Neural crest cell (in vitro differentiated cells): Measurements from ENCODE around the gene FOXP4. TPM values are rescaled to one million over a fixed set of nuclear protein-coding genes. Genes with fewer than 3 reads are reported as not detected.

Source experiments
- DNase-seq: peaks from one replicate; pipeline ENCODE4 v3.0.0; 2021; ENCODE audit warnings: low read depth, mixed read lengths, low spot score
- H3K27ac Mint-ChIP-seq: one replicate; pipeline ENCODE4 v1.8.0; 2021; ENCODE audit warnings: mild to moderate bottlenecking, mixed read lengths; ENCODE audit not compliant: unreplicated experiment
- H3K27me3 Mint-ChIP-seq: 2 replicates; pipeline ENCODE4 v1.8.0; 2021; ENCODE audit warnings: low read depth, mild to moderate bottlenecking, mixed read lengths
- H3K36me3 Mint-ChIP-seq: 2 replicates; pipeline ENCODE4 v1.8.0; 2021; ENCODE audit warnings: low read depth, mild to moderate bottlenecking, mixed read lengths
- H3K4me1 Mint-ChIP-seq: 2 replicates; pipeline ENCODE4 v1.8.0; 2021; ENCODE audit warnings: mixed read lengths
- H3K4me3 Mint-ChIP-seq: one replicate; pipeline ENCODE4 v1.8.0; 2021; ENCODE audit warnings: mild to moderate bottlenecking, mixed read lengths
- H3K9me3 Mint-ChIP-seq: 2 replicates; pipeline ENCODE4 v1.8.0; 2021; ENCODE audit warnings: mixed read lengths
- total RNA-seq: library from RNA; stranded (reverse); gene quantifications from 2 replicates; pipeline ENCODE4 v1.2.1, GENCODE V29; 2021
- TF ChIP-seq, protein P1 (sequence below): fragments of 200-600 bp; sonication (generic); conservative IDR thresholded peaks from 2 replicates; pipeline ENCODE4 v1.5.0; 2021; ENCODE audit warnings: antibody characterized with exemption, mild to moderate bottlenecking

Gene FOXP4
- total RNA-seq, 1 donor from 2014 or later = 57.9 TPM

DNA sequence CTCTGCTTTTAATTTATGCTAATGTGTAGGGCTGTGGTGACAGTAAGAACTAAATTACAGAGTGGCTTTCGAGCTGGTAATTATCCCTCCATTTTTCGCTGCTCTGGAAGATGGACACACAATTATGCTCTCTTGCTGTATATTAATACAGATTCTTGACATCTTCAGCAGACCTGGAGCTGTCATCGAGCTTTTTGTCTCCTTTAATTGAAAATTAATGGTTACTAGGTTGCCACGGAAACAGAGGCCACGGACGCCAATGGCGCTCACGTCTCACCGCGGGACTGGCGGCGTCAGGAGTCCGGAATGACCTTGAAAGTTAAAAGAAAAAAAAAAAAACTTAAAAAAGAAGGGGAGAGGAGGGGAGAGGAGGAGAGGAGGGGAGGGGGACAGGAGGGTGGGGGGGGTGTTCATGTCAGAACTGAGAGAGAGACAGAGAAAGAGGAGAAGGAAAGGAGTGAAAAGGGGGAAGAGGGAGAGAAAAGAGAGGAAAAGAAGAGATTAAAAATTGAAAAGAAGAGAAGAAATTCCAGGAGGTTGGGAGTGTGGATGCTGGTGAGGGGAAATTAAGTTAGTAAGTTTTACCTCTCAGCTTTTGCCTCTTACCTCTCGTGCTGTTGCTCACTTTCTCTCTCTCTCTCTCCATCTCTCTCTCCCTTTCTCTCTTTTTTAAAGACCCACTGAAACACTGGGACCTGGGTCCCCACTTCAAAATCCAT, 22.1 kb upstream of the FOXP4 start:
- Mint-ChIP-seq H3K36me3 (no peaks in the 10 kb centered on the region), H3K9me3 (no peaks in the 10 kb centered on the region), H3K27me3 (peaks cover 62% of the 10 kb centered on the region), H3K4me1 (peaks cover 34% of the 10 kb centered on the region), H3K27ac (no peak overlapping the region), H3K4me3 (no peak overlapping the region)
- DNase-seq = no peak
- TF ChIP-seq, protein P1, sequence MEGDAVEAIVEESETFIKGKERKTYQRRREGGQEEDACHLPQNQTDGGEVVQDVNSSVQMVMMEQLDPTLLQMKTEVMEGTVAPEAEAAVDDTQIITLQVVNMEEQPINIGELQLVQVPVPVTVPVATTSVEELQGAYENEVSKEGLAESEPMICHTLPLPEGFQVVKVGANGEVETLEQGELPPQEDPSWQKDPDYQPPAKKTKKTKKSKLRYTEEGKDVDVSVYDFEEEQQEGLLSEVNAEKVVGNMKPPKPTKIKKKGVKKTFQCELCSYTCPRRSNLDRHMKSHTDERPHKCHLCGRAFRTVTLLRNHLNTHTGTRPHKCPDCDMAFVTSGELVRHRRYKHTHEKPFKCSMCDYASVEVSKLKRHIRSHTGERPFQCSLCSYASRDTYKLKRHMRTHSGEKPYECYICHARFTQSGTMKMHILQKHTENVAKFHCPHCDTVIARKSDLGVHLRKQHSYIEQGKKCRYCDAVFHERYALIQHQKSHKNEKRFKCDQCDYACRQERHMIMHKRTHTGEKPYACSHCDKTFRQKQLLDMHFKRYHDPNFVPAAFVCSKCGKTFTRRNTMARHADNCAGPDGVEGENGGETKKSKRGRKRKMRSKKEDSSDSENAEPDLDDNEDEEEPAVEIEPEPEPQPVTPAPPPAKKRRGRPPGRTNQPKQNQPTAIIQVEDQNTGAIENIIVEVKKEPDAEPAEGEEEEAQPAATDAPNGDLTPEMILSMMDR = no peak

DNA sequence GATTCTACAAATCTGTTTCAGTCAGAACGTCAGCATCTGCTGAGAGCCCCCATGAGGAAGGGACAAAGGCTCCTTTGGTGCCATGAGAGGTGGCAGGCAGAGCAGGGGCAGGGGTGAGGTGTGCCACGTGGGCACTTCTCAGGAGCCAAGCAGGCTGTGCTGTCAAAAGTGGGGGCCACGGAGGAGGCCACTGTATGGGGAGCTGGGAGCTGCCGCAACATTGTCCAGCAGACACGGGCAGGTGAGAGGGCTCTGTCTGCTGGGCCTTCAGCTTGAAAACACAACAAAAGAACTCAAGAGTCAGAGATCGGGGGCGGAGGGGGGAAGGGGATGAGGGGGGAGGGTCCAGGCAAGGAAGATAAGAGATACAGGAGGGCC, 21.6 kb upstream of the FOXP4 start:
- Mint-ChIP-seq H3K4me3 (no peak overlapping the region), H3K36me3 (no peaks in the 10 kb centered on the region), H3K27me3 (peaks cover 62% of the 10 kb centered on the region), H3K27ac (no peak overlapping the region), H3K9me3 (no peaks in the 10 kb centered on the region), H3K4me1 (peaks cover 36% of the 10 kb centered on the region)
- TF ChIP-seq, protein P1 = no peak
- DNase-seq = no peak

DNA sequence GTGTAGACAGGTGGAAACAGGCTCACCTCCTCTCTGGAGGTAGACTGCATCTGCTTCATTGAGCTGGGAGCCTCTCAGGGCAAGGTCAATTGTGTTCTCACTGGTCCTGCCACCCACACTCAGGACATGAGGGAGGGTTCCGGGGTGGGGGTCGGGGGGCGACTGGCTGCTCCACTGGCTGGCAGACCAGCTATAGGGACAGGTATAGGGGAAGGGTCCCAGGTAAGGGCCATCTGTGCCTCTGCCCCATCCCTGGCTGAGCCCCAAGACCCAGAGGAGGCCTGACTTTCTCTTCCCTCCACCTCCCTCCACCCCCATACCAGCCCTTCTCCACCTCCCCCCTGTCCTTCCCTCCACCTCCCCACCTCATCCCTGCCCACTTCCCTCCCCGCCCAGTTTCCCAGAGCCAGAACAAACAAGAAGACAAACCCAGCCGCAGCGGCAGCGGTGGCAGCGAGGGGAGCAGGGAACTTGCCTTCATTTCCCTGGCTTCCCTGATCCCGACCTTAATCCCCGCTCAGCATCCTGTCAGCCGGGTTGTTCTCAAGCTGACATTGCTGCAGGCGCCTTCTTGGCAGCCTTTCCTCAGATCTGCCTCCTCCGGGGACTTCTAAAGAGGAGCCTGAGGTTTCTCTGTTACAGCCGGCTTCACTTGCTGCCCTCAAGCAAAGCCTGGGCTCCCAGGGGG, 18.3 kb upstream of the FOXP4 start:
- TF ChIP-seq, protein P1 = no peak
- Mint-ChIP-seq H3K4me1 (peaks cover 57% of the 10 kb centered on the region), H3K27ac (no peak overlapping the region), H3K4me3 (no peak overlapping the region), H3K9me3 (no peaks in the 10 kb centered on the region), H3K27me3 (peaks cover 55% of the 10 kb centered on the region), H3K36me3 (no peaks in the 10 kb centered on the region)
- DNase-seq = no peak

DNA sequence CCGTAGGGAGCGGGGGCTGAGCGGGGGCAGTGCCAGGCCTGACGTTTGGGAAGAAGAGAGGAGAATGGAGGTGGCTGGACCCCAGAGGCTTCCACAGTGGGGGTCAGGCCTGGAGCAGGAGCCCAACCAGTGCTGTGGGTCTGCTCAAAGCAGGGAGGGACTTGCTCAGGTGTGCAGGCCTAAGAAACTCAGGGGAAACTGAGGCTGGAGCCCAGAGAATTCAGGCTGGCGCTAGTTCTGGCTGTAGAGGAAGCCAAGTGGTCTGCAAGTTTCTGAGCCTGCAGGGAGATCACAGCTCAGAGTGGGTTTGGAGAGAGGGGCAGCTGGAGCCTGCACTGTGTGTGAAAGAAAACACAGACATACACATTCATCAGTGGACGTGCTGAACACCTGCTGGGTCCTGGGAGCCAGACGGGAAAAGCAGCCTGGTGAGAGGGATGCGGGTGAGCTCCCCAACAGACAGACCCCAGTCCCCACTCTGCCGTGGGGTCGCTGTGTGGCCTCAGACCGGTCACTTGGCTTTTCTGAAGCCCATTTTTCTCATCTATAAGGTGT, 17.7 kb upstream of the FOXP4 start:
- Mint-ChIP-seq H3K27me3 (peaks cover 48% of the 10 kb centered on the region), H3K4me3 (no peak overlapping the region), H3K36me3 (no peaks in the 10 kb centered on the region), H3K9me3 (no peaks in the 10 kb centered on the region), H3K27ac (no peak overlapping the region), H3K4me1 (peaks cover 57% of the 10 kb centered on the region)
- TF ChIP-seq, protein P1 = no peak
- no peak for DNase-seq

DNA sequence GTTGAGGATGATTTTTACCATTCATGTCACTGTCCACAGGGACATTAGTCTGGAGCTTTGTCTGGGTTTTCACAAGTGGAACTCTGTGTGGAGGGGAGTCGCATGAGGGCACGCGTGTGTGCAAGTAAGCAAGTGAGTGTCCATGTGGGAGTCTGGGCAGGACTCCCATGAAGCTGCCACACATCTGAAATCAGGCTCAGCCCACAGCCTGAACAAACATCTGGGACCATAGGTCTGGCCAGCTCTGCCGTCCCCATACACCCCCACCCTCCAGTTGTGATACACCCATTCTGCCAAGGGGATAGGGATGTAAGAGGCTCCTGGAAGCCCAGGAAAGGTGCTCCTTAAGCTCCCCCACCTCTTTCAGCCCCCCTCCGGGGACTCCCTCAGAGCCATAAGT, 17.1 kb upstream of the FOXP4 start:
- TF ChIP-seq, protein P1 = no peak
- no peak overlapping the region for H3K27ac Mint-ChIP-seq
- no peaks in the 10 kb centered on the region for H3K36me3 Mint-ChIP-seq
- no peaks in the 10 kb centered on the region for H3K9me3 Mint-ChIP-seq
- peaks cover 51% of the 10 kb centered on the region for H3K4me1 Mint-ChIP-seq
- no peak overlapping the region for H3K4me3 Mint-ChIP-seq
- DNase-seq = no peak
- H3K27me3 Mint-ChIP-seq = peaks cover 43% of the 10 kb centered on the region
